Measurements from ENCODE around the gene CABLES1.

The CABLES1 gene

DNA sequence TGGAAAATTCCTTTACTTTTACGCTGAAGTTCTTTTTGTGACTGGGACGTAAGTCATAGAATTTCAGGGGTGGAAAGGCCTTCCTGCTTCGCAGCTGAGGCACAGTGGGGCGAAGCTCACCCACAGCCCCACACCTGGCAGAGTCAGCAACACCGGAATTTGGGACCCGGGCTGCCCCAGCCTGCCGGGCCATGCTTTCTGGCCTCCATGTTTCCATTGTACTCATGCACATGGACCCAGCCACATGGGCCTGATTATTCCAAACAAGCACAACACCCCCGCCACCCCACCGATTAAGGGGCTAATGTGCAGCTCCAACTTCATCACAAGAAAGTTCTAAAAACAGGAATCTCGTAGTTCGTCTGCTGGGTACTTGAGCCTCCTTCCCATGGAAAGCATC, 82.5 kb downstream of the CABLES1 start:
- Histone ChIP-seq H3K4me3 (ENCODE audit: insufficient read depth, low read length, poor library complexity, severe bottlenecking) (no peak overlapping the region), H2AFZ (ENCODE audit: low read depth, low read length, severe bottlenecking) (no peak overlapping the region), H3K9me3 (ENCODE audit: insufficient read depth, low read length) (no peaks in the 10 kb centered on the region), H3K9me2 (replicated peaks; ENCODE audit: insufficient read depth, low read length) (no peaks in the 10 kb centered on the region), H3K9ac (ENCODE audit: low read length) (no peak overlapping the region), H4K20me1 (ENCODE audit: low read depth, low read length) (no peaks in the 10 kb centered on the region), H3K36me3 (ENCODE audit: low read length) (no peaks in the 10 kb centered on the region), H3K27me3 (ENCODE audit: low read length) (no peaks in the 10 kb centered on the region), H3K79me2 (ENCODE audit: insufficient read depth, low read length) (no peaks in the 10 kb centered on the region), H3K27ac (ENCODE audit: low read depth, low read length) (no peak overlapping the region), H3K4me2 (ENCODE audit: low read depth, low read length, poor library complexity, severe bottlenecking) (no peak overlapping the region), H3F3A (ENCODE audit: insufficient read depth) (no peaks in the 10 kb centered on the region)
- TF ChIP-seq EZH2phosphoT487 (conservative IDR thresholded peaks at IDR 0.05; ENCODE audit: low read length), result no peak
- no peak for TF ChIP-seq CTCF (IDR thresholded peaks at IDR 0.05; ENCODE audit: insufficient read depth, low read length, poor library complexity, severe bottlenecking)

DNA sequence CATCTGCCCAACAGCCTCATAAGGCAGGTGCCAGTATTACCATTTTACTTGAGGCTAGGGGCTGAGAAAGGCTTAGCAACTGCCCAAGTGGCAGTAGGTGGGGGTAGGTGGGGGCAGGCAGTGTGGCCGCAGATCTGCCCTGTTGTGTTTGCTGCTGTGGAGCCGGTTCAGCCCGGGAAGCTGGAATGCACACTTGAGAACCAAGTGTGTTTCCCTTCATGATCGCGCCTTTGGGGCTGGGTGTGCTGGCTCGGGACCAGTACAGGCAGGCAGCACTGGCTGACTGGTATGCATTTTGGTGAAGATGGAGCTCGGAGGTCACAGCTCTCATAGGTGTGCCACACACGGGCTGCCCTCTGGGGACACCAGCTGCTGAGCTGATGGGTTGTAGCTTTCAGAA, 85.1 kb downstream of the CABLES1 start:
- Histone ChIP-seq H3K36me3 (ENCODE audit: low read length) (no peaks in the 10 kb centered on the region), H3F3A (ENCODE audit: insufficient read depth) (no peaks in the 10 kb centered on the region), H3K9ac (ENCODE audit: low read length) (no peak overlapping the region), H3K4me2 (ENCODE audit: low read depth, low read length, poor library complexity, severe bottlenecking) (no peak overlapping the region), H4K20me1 (ENCODE audit: low read depth, low read length) (no peaks in the 10 kb centered on the region), H3K27ac (ENCODE audit: low read depth, low read length) (no peak overlapping the region), H3K9me2 (replicated peaks; ENCODE audit: insufficient read depth, low read length) (no peaks in the 10 kb centered on the region), H3K27me3 (ENCODE audit: low read length) (no peaks in the 10 kb centered on the region), H2AFZ (ENCODE audit: low read depth, low read length, severe bottlenecking) (no peak overlapping the region), H3K4me3 (ENCODE audit: insufficient read depth, low read length, poor library complexity, severe bottlenecking) (no peak overlapping the region), H3K79me2 (ENCODE audit: insufficient read depth, low read length) (no peaks in the 10 kb centered on the region), H3K9me3 (ENCODE audit: insufficient read depth, low read length) (no peaks in the 10 kb centered on the region)
- TF ChIP-seq EZH2phosphoT487 (conservative IDR thresholded peaks at IDR 0.05; ENCODE audit: low read length), result no peak
- no peak for TF ChIP-seq CTCF (IDR thresholded peaks at IDR 0.05; ENCODE audit: insufficient read depth, low read length, poor library complexity, severe bottlenecking)

DNA sequence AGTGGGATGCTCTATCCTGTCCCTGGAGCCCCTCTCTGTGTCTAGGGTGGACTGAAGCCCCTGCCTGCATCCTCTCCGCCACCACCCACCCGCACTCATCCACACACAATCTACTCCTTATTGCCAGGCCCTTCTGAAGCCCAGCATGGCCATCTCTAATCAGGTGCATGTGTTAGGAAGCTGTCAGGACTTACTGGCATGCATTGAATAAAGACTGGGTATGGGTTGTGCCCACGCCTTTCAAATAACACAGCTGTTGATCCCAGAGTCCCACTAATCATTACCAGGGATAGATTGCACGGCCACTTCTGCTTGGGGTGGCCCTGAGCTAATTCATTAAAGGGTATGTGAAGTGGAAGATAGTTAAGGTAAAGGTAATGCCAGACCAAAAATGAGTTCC, 88.4 kb downstream of the CABLES1 start:
- no peaks in the 10 kb centered on the region for H3K79me2 ChIP-seq (ENCODE audit: insufficient read depth, low read length)
- no peak overlapping the region for H3K27ac ChIP-seq (ENCODE audit: low read depth, low read length)
- H3K27me3 ChIP-seq (ENCODE audit: low read length), result no peaks in the 10 kb centered on the region
- H3K9ac ChIP-seq (ENCODE audit: low read length), result no peak overlapping the region
- H3K4me3 ChIP-seq (ENCODE audit: insufficient read depth, low read length, poor library complexity, severe bottlenecking), result no peak overlapping the region
- no peaks in the 10 kb centered on the region for H3K36me3 ChIP-seq (ENCODE audit: low read length)
- H2AFZ ChIP-seq (ENCODE audit: low read depth, low read length, severe bottlenecking), result no peak overlapping the region
- H4K20me1 ChIP-seq (ENCODE audit: low read depth, low read length), result no peaks in the 10 kb centered on the region
- no peaks in the 10 kb centered on the region for H3K9me3 ChIP-seq (ENCODE audit: insufficient read depth, low read length)
- H3K9me2 ChIP-seq (replicated peaks; ENCODE audit: insufficient read depth, low read length), result no peaks in the 10 kb centered on the region
- TF ChIP-seq EZH2phosphoT487 (conservative IDR thresholded peaks at IDR 0.05; ENCODE audit: low read length), result no peak
- no peak for TF ChIP-seq CTCF (IDR thresholded peaks at IDR 0.05; ENCODE audit: insufficient read depth, low read length, poor library complexity, severe bottlenecking)
- H3K4me2 ChIP-seq (ENCODE audit: low read depth, low read length, poor library complexity, severe bottlenecking), result no peak overlapping the region
- H3F3A ChIP-seq (ENCODE audit: insufficient read depth), result peaks cover 10% of the 10 kb centered on the region

DNA sequence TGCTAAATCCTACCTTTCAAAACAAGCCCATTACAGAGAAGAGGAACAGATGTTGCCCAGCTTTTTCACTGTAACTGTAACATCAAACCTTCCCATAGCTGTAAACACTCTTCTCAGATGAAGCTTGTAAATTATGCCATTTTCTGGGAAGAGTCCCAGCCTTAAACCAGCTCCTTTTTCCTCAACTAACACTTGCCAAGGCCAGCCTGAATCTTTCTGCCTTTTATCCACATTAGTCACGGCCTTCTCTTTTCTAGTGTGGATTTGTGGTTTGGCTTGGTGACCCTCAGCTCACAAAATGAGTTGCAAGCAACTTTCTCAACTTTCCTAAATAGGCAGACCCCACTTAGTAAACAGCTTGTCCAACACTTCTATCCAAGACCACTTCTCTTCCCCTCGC, 90.2 kb downstream of the CABLES1 start:
- Histone ChIP-seq H3K27ac (ENCODE audit: low read depth, low read length) (no peak overlapping the region), H2AFZ (ENCODE audit: low read depth, low read length, severe bottlenecking) (no peak overlapping the region), H3K36me3 (ENCODE audit: low read length) (no peaks in the 10 kb centered on the region), H3K9ac (ENCODE audit: low read length) (no peak overlapping the region), H3K79me2 (ENCODE audit: insufficient read depth, low read length) (no peaks in the 10 kb centered on the region), H3K9me2 (replicated peaks; ENCODE audit: insufficient read depth, low read length) (no peaks in the 10 kb centered on the region), H3K4me2 (ENCODE audit: low read depth, low read length, poor library complexity, severe bottlenecking) (no peak overlapping the region), H4K20me1 (ENCODE audit: low read depth, low read length) (no peaks in the 10 kb centered on the region), H3K4me3 (ENCODE audit: insufficient read depth, low read length, poor library complexity, severe bottlenecking) (no peak overlapping the region), H3F3A (ENCODE audit: insufficient read depth) (peaks cover 21% of the 10 kb centered on the region), H3K9me3 (ENCODE audit: insufficient read depth, low read length) (no peaks in the 10 kb centered on the region), H3K27me3 (ENCODE audit: low read length) (no peaks in the 10 kb centered on the region)
- no peak for TF ChIP-seq CTCF (IDR thresholded peaks at IDR 0.05; ENCODE audit: insufficient read depth, low read length, poor library complexity, severe bottlenecking)
- TF ChIP-seq EZH2phosphoT487 (conservative IDR thresholded peaks at IDR 0.05; ENCODE audit: low read length), result no peak

Measured in SU-DHL-6 (cell line).